Heart left ventricle (tissue), 16 donors: ENCODE data around the gene LSAMP. TPM values are rescaled to one million over a fixed set of nuclear protein-coding genes. Genes with fewer than 3 reads are reported as not detected.
A peak's percentile ranks its signal among the peaks of the same experiment; 100 is the strongest.

Experiments used
- ATAC-seq, 4 donors: fragments of 200-7000 bp; cut with Tn5 transposase; one replicate each; pipeline ENCODE4 v1.9.1; 2020 to 2022; ENCODE audit warnings: moderate library complexity in 4 of 4, mild to moderate bottlenecking in 3 of 4, moderate number of reproducible peaks in 1 of 4
- DNase-seq, 5 donors: peaks; one replicate each; pipeline ENCODE4 v3.0.0-alpha.2; 2020
- H3K27ac ChIP-seq, 12 donors: fragments of 200-600 bp; sonication (generic) in 4 of 12; one replicate each; pipeline versions ENCODE4 v1.5.0 to v1.8.0; 2016 to 2022; ENCODE audit warnings: mild to moderate bottlenecking in 2 of 12
- H3K27me3 ChIP-seq, 9 donors: fragments of 200-600 bp; sonication (generic) in 2 of 9; one replicate each; pipeline versions ENCODE4 v1.5.1 to v1.8.0; 2016 to 2022; ENCODE audit warnings: mild to moderate bottlenecking in 3 of 9
- H3K36me3 ChIP-seq, 9 donors: fragments of 200-600 bp; sonication (generic) in 2 of 9; one replicate each; pipeline versions ENCODE4 v1.5.0 to v1.8.0; 2018 to 2022; ENCODE audit warnings: mild to moderate bottlenecking in 2 of 9
- H3K4me1 ChIP-seq, 12 donors: fragments of 200-600 bp; sonication (generic) in 4 of 12; one replicate each; pipeline versions ENCODE4 v1.5.0 to v1.8.0; 2016 to 2022; ENCODE audit warnings: mild to moderate bottlenecking in 3 of 12
- H3K4me3 ChIP-seq, 12 donors: fragments of 200-600 bp; sonication (generic) in 4 of 12; one replicate each; pipeline versions ENCODE4 v1.5.0 to v1.8.0; 2017 to 2022; ENCODE audit warnings: mild to moderate bottlenecking in 9 of 12, moderate library complexity in 4 of 12
- H3K9me3 ChIP-seq, 12 donors: fragments of 200-600 bp; sonication (generic) in 4 of 12; one replicate each; pipeline versions ENCODE4 v1.5.0 to v1.8.0; 2016 to 2022; ENCODE audit warnings: mild to moderate bottlenecking in 1 of 12
- POLR2A ChIP-seq, 2 donors: fragments of 450-650 bp; IDR thresholded peaks; one replicate each; pipeline ENCODE4 v1.6.1; 2017; ENCODE audit warnings: antibody characterized with exemption in 2 of 2, mild to moderate bottlenecking in 2 of 2, moderate library complexity in 2 of 2
- WGBS, 4 donors: extraction: QIAGEN DNeasy Blood & Tissue Kit in 2 of 4; methylation state at CpG; one replicate each; pipeline versions ENCODE4 v1.1.5 to v1.1.7; 2013 to 2018; 5-methylcytosine and 5-hydroxymethylcytosine counted together
- intact Hi-C, 10 donors: fragments of 100-400 bp; cut with DNase I; formaldehyde crosslinking; loops; one replicate each; pipeline versions ENCODE4 v1.11.1 to v1.14.2; 2022
- polyA plus RNA-seq, 2 donors: library from polyadenylated mRNA; stranded (reverse); fragments of 200-250 nt; gene quantifications; one replicate each; pipeline ENCODE4 v1.2.3, GENCODE V29; 2013
- total RNA-seq, 9 donors: library from RNA; depleted of rRNA in 2 of 9; stranded (reverse); fragments of >200 nt in 2 of 9; fragmentation: NEBNext Ultra II Directional in 3 of 9; extraction: Animal tissue kit (Norgen Biotek cat#: 25700) in 3 of 9; gene quantifications; one replicate each; pipeline versions ENCODE4 v1.1.0 to v1.2.4, GENCODE V29; 2016 to 2023
- TF ChIP-seq, protein P1 (sequence below), 12 donors: fragments of 200-600 bp; sonication (generic) in 4 of 12; IDR thresholded peaks; one replicate each; pipeline versions ENCODE4 v1.5.0 to v1.8.0; 2018 to 2022; ENCODE audit warnings: antibody characterized with exemption in 12 of 12, mild to moderate bottlenecking in 5 of 12
- donor health status: ischemic (EF 13 %, LVEDD 7.1; RV severe dilation, severe dysfunction).
- donor health status: healthy with polysubstance abuse.
- donor health status: DM: no; HTN: yes; CAD: no.
- donor health status: DM: no; HTN: no; CAD: no.
- donor health status: ischemic (EF 25% LVEDD 6.9; RV normal size, moderate dysfunction).
- donor health status: ischemic (EF 25% LVEDD 5.7; RV mildly dilated, moderate dysfunction).
- donor health status: healthy.
- donor health status: DM: yes; HTN: yes; CAD: no.
- donor health status: ischemic (EF 35%, LVEDD 5.7; RV mildly dilated, moderate dysfunction).
- donor health status: nonischemic (EF 11% LVEDD 7.7; RV severe dilation, severe dysfunction).
- donor health status: DM: yes; HTN: yes; CAD: no.
- donor health status: PGD.
- donor health status: ischemic (EF 29% LVEDD 5.4; RV normal size, mild dysfunction).
- donor health status: nonischemic (EF 23%, LVEDD 6.1; RV moderate dilation, normal function).

The LSAMP gene
- total and polyA plus RNA-seq, 11 donors, result 1.6 to 52.3 (median 7.2) TPM

DNA sequence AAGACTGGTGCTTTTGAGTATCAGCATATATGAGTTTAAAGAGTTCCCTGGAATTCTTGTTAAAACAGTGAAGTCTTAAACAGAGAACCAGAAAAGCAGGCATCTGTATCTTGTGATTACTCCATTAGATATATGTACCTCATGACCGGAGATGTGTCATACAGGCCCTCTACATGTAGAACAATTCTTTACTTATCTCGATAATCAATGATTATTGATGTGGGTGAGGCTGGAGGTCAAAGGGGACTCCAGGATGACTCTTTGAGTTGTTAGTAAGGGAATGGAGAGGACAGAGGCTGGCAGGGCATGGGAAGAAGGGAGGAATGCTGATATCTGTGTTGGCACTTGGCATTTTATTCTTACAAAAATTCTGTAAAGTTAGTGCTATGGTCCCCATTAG, 666.3 kb downstream of the LSAMP start:
- Histone ChIP-seq H3K27ac (no peak overlapping the region), H3K27me3 (no peaks in the 10 kb centered on the region), H3K36me3 (no peaks in the 10 kb centered on the region), H3K4me3 (no peak overlapping the region), H3K9me3 (no peaks in the 10 kb centered on the region), H3K4me1 (peaks cover 0 to 7% (median 5%) of the 10 kb centered on the region in 12 donors)
- no peak for ATAC-seq
- DNase-seq, result no peak
- WGBS, 4 donors, result 93 to 96% (median 94%) methylated on average over 2 of the region's 2 CpGs
- TF ChIP-seq, protein P1, sequence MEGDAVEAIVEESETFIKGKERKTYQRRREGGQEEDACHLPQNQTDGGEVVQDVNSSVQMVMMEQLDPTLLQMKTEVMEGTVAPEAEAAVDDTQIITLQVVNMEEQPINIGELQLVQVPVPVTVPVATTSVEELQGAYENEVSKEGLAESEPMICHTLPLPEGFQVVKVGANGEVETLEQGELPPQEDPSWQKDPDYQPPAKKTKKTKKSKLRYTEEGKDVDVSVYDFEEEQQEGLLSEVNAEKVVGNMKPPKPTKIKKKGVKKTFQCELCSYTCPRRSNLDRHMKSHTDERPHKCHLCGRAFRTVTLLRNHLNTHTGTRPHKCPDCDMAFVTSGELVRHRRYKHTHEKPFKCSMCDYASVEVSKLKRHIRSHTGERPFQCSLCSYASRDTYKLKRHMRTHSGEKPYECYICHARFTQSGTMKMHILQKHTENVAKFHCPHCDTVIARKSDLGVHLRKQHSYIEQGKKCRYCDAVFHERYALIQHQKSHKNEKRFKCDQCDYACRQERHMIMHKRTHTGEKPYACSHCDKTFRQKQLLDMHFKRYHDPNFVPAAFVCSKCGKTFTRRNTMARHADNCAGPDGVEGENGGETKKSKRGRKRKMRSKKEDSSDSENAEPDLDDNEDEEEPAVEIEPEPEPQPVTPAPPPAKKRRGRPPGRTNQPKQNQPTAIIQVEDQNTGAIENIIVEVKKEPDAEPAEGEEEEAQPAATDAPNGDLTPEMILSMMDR (IDR thresholded peaks at IDR 0.05), result no peak
- TF ChIP-seq POLR2A (IDR thresholded peaks at IDR 0.05), result no peak
- intact Hi-C loops, result no loop called here

DNA sequence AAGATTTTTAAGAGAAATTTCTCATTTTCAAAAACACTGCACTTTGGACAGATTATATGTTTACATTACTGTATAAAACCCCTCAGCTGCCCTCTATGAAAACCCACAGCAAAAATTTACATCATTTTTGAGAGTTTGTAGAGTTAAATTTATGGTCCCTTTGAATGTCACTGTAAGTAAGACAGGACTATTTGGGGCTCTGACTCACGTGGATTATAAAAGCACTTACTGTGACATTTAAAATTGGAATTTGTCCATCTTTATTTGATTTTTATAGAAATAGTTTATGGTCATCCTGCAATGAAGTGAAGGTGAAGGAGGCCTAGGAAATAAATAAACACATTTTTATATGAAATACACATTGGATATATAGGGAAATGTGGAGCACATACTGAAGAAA, 672.3 kb downstream of the LSAMP start:
- 31 to 53% (median 39%) methylated on average over 1 of the region's 1 CpG for WGBS, 4 donors
- ATAC-seq (peak in 1 of 4 donors; percentile 71), DNase-seq (no peak)
- no peaks in the 10 kb centered on the region for H3K9me3 ChIP-seq
- H3K4me1 ChIP-seq, result no peaks in the 10 kb centered on the region
- no peaks in the 10 kb centered on the region for H3K36me3 ChIP-seq
- no peaks in the 10 kb centered on the region for H3K27me3 ChIP-seq
- TF ChIP-seq, protein P1 (IDR thresholded peaks at IDR 0.05), result no peak
- TF ChIP-seq POLR2A (IDR thresholded peaks at IDR 0.05), result no peak
- H3K27ac ChIP-seq, result peak overlapping the region in 1 of 12 donors; percentile 7
- intact Hi-C loops, result no loop called here
- H3K4me3 ChIP-seq, result no peak overlapping the region

DNA sequence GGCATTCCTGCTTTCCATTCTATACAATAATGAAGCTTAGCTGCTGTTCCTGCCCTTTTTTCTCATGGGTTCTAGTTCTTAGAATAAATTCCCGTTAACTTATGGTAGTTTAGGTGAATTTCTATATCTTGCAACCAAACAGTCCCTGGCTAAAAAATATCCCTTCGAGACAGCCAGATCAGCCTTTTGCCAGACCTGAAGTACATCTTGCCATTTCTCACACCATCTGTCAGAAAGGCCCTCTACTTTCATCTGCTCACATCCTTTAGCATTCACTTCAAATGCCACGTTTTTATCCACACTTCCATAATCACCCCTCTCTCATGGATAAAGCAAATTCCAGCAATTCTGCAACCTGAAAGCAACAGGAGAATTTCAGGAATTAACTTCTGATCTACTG, 676.6 kb downstream of the LSAMP start:
- Histone ChIP-seq H3K4me1 (peaks cover 0 to 8% (median 0%) of the 10 kb centered on the region in 12 donors), H3K27ac (no peak overlapping the region), H3K9me3 (no peaks in the 10 kb centered on the region), H3K4me3 (no peak overlapping the region), H3K36me3 (no peaks in the 10 kb centered on the region), H3K27me3 (no peaks in the 10 kb centered on the region)
- 65 to 82% (median 69%) methylated on average over 3 of the region's 3 CpGs for whole genome bisulfite sequencing, 4 donors
- DNase-seq (no peak), ATAC-seq (no peak)
- intact Hi-C loops, result no loop called here
- no peak for TF ChIP-seq POLR2A (IDR thresholded peaks at IDR 0.05)
- TF ChIP-seq, protein P1 (IDR thresholded peaks at IDR 0.05), result no peak

DNA sequence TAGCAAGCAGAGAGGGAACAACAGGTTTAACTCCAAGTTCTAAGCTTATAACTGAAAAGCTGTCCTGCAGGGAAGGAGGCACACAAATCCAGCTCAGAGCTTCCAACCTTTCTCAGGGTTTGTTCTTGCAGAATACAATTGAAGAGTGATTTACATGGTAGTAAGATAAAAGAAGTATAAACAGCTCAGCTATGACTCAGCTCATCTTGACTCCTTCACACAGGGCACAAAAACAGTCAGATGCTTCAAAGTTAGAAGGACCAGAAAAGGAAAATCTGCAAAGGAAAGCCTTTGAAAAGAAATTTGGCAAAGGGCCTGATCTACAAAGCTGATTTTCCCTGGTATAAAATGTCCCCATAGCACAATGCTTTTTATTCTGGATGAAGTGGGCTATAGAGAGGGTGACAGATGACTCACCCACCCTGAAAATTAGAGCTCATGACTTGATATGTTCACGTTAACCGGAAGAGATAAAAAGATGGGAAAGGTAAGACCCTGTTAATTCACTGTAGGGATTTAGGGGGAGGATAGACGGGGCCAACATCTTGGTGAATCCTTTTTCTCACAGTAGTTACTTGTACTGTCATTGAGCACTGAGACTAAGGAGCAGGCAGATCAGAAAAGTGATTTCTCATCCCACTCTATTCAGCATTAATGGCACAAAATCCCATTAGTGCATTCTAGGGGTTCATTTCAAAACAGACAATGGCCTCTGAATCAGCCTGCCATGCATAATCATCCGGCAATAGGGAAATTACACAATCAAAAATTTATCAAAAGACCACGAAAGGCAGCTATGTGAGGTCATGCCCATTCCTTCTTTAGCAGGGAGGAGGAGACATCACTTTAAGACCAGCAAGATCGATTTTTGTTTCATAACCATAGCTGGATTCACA, 678.5 kb downstream of the LSAMP start:
- H3K4me3 ChIP-seq, result no peak overlapping the region
- H3K27me3 ChIP-seq, result no peaks in the 10 kb centered on the region
- no peaks in the 10 kb centered on the region for H3K36me3 ChIP-seq
- no peak for TF ChIP-seq POLR2A (IDR thresholded peaks at IDR 0.05)
- TF ChIP-seq, protein P1 (IDR thresholded peaks at IDR 0.05), result no peak
- H3K9me3 ChIP-seq, result no peaks in the 10 kb centered on the region
- DNase-seq (no peak), ATAC-seq (peak in 2 of 4 donors; percentile 60 to 62)
- H3K27ac ChIP-seq, result peak overlapping the region in 1 of 12 donors; percentile 0
- intact Hi-C loops, result no loop called here
- peaks cover 0 to 8% (median 0%) of the 10 kb centered on the region in 12 donors for H3K4me1 ChIP-seq
- WGBS, 4 donors, result 72 to 79% (median 76%) methylated on average over 6 of the region's 6 CpGs
